CD14-positive monocyte (primary cell): ENCODE results near the gene EXOC3L4. TPM values are rescaled to one million over a fixed set of nuclear protein-coding genes. Genes with fewer than 3 reads are reported as not detected.

Source experiments
- DNase-seq, 3 donors: peaks; one replicate each; pipeline ENCODE4 v3.0.0-alpha.2; 2011 to 2022
- H2AFZ ChIP-seq: 2 replicates; pipeline ENCODE4 v1.6.0; 2012; ENCODE audit warnings: mild to moderate bottlenecking, low read depth, low read length, inconsistent platforms; ENCODE audit not compliant: insufficient read depth, poor library complexity, severe bottlenecking
- H3K27ac ChIP-seq, 2 donors: 1 replicate in 1 of 2; 2 replicates in 1 of 2; pipeline ENCODE4 v1.5.1; 2012 to 2013; ENCODE audit warnings: low read length in 2 of 2, control low read depth in 1 of 2, inconsistent platforms in 1 of 2, low read depth in 1 of 2, mild to moderate bottlenecking in 1 of 2
- H3K27me3 ChIP-seq, 2 donors: one replicate each; pipeline versions ENCODE4 v1.6.0 to v1.6.1; 2011 to 2013; ENCODE audit warnings: low read length in 2 of 2; ENCODE audit not compliant: control insufficient read depth in 2 of 2, insufficient read depth in 2 of 2
- H3K36me3 ChIP-seq, 2 donors: replicated peaks in 1 of 2; 1 replicate in 1 of 2; 2 replicates in 1 of 2; pipeline versions ENCODE4 v1.5.1 to v1.6.1; 2012 to 2013; ENCODE audit warnings: low read length in 2 of 2, control low read depth in 1 of 2, inconsistent platforms in 1 of 2, mild to moderate bottlenecking in 1 of 2; ENCODE audit not compliant: insufficient read depth in 2 of 2, control insufficient read depth in 1 of 2
- H3K4me1 ChIP-seq, 2 donors: 1 replicate in 1 of 2; 2 replicates in 1 of 2; pipeline versions ENCODE4 v1.5.1 to v1.6.1; 2012 to 2013; ENCODE audit warnings: low read length in 2 of 2, control low read depth in 1 of 2, inconsistent platforms in 1 of 2, mild to moderate bottlenecking in 1 of 2, moderate library complexity in 1 of 2; ENCODE audit not compliant: insufficient read depth in 2 of 2, control insufficient read depth in 1 of 2
- H3K4me2 ChIP-seq: replicated peaks from 2 replicates; pipeline ENCODE3; 2012; ENCODE audit warnings: low read length, moderate library complexity, mild to moderate bottlenecking; ENCODE audit not compliant: poor library complexity, severe bottlenecking; ENCODE audit errors: extremely low read depth
- H3K4me3 ChIP-seq, 3 experiments: fragments of 200-600 bp in 1 of 3; sonication (generic) in 1 of 3; replicated peaks in 1 of 3; 1 replicate in 2 of 3; 2 replicates in 1 of 3; pipeline ENCODE4 v1.5.1; 2011 to 2013; ENCODE audit warnings: low read length in 3 of 3, mild to moderate bottlenecking in 3 of 3, control low read depth in 2 of 3, low read depth in 2 of 3, inconsistent platforms in 1 of 3, moderate library complexity in 1 of 3
- H3K79me2 ChIP-seq: 2 replicates; pipeline ENCODE4 v1.6.0; 2012; ENCODE audit warnings: mild to moderate bottlenecking, control low read depth, inconsistent platforms, low read length, moderate library complexity; ENCODE audit not compliant: insufficient read depth
- H3K9ac ChIP-seq: 2 replicates; pipeline ENCODE4 v1.6.0; 2017; ENCODE audit warnings: low read length, mild to moderate bottlenecking; ENCODE audit not compliant: insufficient read depth, poor library complexity, severe bottlenecking
- H3K9me3 ChIP-seq, 2 donors: replicated peaks in 1 of 2; 1 replicate in 1 of 2; 2 replicates in 1 of 2; pipeline versions ENCODE4 v1.5.1 to v1.6.1; 2012 to 2013; ENCODE audit warnings: low read length in 2 of 2, control low read depth in 1 of 2; ENCODE audit not compliant: control insufficient read depth in 1 of 2, insufficient read depth in 1 of 2
- H4K20me1 ChIP-seq: 2 replicates; pipeline ENCODE4 v1.6.0; 2012; ENCODE audit warnings: mild to moderate bottlenecking, low read length, control low read depth, moderate library complexity; ENCODE audit not compliant: insufficient read depth
- H3K27ac Mint-ChIP-seq, 7 donors: one replicate each; pipeline ENCODE4 v1.8.0; 2020; ENCODE audit warnings: mild to moderate bottlenecking in 7 of 7, mixed read lengths in 7 of 7, moderate library complexity in 6 of 7, inconsistent platforms in 2 of 7
- H3K27me3 Mint-ChIP-seq, 3 donors: one replicate each; pipeline ENCODE4 v1.8.0; 2021 to 2022; ENCODE audit warnings: low read depth in 3 of 3, mild to moderate bottlenecking in 3 of 3, mixed read lengths in 3 of 3, moderate library complexity in 3 of 3, inconsistent platforms in 1 of 3
- H3K36me3 Mint-ChIP-seq, 2 donors: one replicate each; pipeline ENCODE4 v1.8.0; 2020; ENCODE audit warnings: mixed read lengths in 2 of 2, inconsistent platforms in 1 of 2, mild to moderate bottlenecking in 1 of 2
- H3K4me1 Mint-ChIP-seq: one replicate; pipeline ENCODE4 v1.8.0; 2020; ENCODE audit warnings: mild to moderate bottlenecking, mixed read lengths
- H3K4me3 Mint-ChIP-seq, 2 donors: one replicate each; pipeline ENCODE4 v1.8.0; 2020; ENCODE audit warnings: mild to moderate bottlenecking in 2 of 2, mixed read lengths in 2 of 2, moderate library complexity in 1 of 2
- H3K9me3 Mint-ChIP-seq, 7 donors: one replicate each; pipeline ENCODE4 v1.8.0; 2020 to 2022; ENCODE audit warnings: mixed read lengths in 7 of 7, mild to moderate bottlenecking in 6 of 7, moderate library complexity in 6 of 7, inconsistent platforms in 2 of 7
- WGBS: methylation state at CpG from one replicate; pipeline ENCODE4 v1.1.5; 2013; ENCODE audit warnings: missing lambda C conversion rate; ENCODE audit not compliant: insufficient coverage; 5-methylcytosine and 5-hydroxymethylcytosine counted together
- intact Hi-C, 2 donors: fragments of 100-400 bp; cut with micrococcal nuclease; formaldehyde crosslinking; loops; one replicate each; pipeline versions ENCODE4 v1.15.0 to v1.15.1; 2023
- polyA plus RNA-seq, 3 donors: library from polyadenylated mRNA; depleted of rRNA in 1 of 3; unstranded in 2 of 3; stranded (reverse) in 1 of 3; fragments of 300-500 nt in 2 of 3; fragments of >200 nt in 1 of 3; fragmentation: Illumina TruSeq in 2 of 3; gene quantifications; 1 replicate in 2 of 3; 2 replicates in 1 of 3; pipeline ENCODE4 v1.2.3, GENCODE V29; 2012 to 2021
- TF ChIP-seq, protein P1 (sequence below): fragments of 200-600 bp; IDR thresholded peaks from one replicate; pipeline ENCODE4 v1.8.0; 2022; ENCODE audit warnings: antibody characterized with exemption, mild to moderate bottlenecking

EXOC3L4 gene
- polyA plus RNA-seq, 3 donors: 0.17 TPM; not detected in 2

GRCh38 chr14:103124501-103125001, 30.0 kb downstream of the EXOC3L4 start:
- H3K4me2 ChIP-seq: peak overlapping the region; percentile 84
- H2AFZ ChIP-seq: no peak overlapping the region
- H4K20me1 ChIP-seq: peaks cover 60% of the 10 kb centered on the region
- peaks cover 37 to 50% of the 10 kb centered on the region in 2 donors for H3K36me3 Mint-ChIP-seq
- H3K9me3 Mint-ChIP-seq: peaks cover 0 to 2% (median 0%) of the 10 kb centered on the region in 7 donors
- WGBS: 86% methylated on average over 5 of the region's 5 CpGs
- H3K4me3 ChIP-seq: peak overlapping the region; percentile 70 to 95 (median 95)
- TF ChIP-seq, protein P1, sequence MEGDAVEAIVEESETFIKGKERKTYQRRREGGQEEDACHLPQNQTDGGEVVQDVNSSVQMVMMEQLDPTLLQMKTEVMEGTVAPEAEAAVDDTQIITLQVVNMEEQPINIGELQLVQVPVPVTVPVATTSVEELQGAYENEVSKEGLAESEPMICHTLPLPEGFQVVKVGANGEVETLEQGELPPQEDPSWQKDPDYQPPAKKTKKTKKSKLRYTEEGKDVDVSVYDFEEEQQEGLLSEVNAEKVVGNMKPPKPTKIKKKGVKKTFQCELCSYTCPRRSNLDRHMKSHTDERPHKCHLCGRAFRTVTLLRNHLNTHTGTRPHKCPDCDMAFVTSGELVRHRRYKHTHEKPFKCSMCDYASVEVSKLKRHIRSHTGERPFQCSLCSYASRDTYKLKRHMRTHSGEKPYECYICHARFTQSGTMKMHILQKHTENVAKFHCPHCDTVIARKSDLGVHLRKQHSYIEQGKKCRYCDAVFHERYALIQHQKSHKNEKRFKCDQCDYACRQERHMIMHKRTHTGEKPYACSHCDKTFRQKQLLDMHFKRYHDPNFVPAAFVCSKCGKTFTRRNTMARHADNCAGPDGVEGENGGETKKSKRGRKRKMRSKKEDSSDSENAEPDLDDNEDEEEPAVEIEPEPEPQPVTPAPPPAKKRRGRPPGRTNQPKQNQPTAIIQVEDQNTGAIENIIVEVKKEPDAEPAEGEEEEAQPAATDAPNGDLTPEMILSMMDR: no peak
- no peaks in the 10 kb centered on the region for H3K27me3 ChIP-seq
- H3K79me2 ChIP-seq: peaks cover 78% of the 10 kb centered on the region
- intact Hi-C loops: loop anchor here in 1 of 2 donors (1.0 kb wide), 1 partner anchor 19 kb away; no protein-coding TSS in a partner anchor
- H3K27ac ChIP-seq: peak overlapping the region; percentile 99
- H3K9me3 ChIP-seq: no peaks in the 10 kb centered on the region
- peaks cover 59% of the 10 kb centered on the region for H3K4me1 Mint-ChIP-seq
- peak overlapping the region; percentile 95 to 98 for H3K4me3 Mint-ChIP-seq
- H3K27me3 Mint-ChIP-seq: no peaks in the 10 kb centered on the region
- no peak for DNase-seq
- peak overlapping the region; percentile 95 for H3K9ac ChIP-seq
- peaks cover 66 to 86% of the 10 kb centered on the region in 2 donors for H3K4me1 ChIP-seq
- H3K27ac Mint-ChIP-seq: peak overlapping the region; percentile 86 to 96 (median 91)
- H3K36me3 ChIP-seq: peaks cover 40 to 45% of the 10 kb centered on the region in 2 donors

DNA sequence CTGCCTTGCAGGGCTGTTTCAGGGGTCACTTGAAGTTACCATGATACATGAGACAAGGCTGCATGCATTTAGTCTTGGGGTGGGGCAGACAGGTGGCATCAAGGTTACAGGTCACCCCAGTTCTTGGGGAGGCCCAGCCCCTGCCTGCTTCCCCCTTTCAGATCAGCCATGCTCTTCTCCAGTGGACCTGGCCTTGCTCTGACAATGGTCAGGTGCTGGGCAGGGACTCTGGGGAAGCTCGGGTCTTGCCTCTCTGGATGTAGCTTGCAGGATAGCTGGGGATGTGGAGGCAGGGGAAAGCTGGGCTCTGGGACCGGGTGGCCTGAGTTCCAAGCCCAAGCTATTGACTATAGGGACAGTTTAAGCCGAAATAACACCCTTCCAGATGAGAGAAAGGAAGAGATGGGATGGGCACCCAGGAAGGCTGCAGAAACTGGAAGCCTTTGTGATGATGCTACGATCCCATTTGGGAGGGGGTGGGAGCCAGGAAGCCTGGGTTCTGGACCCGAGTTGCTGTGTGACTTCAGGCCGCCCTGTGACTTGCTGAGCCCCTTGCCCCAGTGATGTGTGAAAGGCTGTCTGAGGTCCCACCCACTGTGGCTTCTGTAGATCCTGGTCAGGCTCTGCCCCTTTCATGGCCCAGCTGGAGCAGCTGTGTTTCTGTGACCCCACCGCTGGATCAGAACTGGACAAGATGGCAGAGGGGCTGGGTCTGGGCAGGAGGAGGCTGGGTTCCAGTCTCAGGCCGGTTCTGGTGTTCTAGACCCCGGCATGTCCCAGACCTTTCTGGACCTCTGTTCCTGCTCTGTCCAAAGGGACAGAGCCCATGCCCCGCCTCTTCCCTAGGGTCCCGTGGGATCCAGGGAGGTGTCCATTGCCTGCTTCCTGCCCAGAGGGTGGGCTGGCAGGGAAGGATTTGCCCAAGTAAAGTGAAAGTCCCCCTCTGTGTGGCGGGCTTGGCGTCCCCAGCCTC, 30.9 kb downstream of the EXOC3L4 start:
- WGBS: 96% methylated on average over 11 of the region's 13 CpGs
- H3K27ac ChIP-seq: peak overlapping the region in 1 of 2 donors; percentile 99
- no peaks in the 10 kb centered on the region for H3K9me3 ChIP-seq
- no peaks in the 10 kb centered on the region for H3K27me3 ChIP-seq
- H3K36me3 ChIP-seq: peaks cover 48 to 53% of the 10 kb centered on the region in 2 donors
- TF ChIP-seq, protein P1: no peak
- H3K79me2 ChIP-seq: peaks cover 78% of the 10 kb centered on the region
- Mint-ChIP-seq H3K4me3 (peak overlapping the region; percentile 95 to 98), H3K36me3 (peaks cover 46 to 58% of the 10 kb centered on the region in 2 donors), H3K27ac (peak overlapping the region; percentile 37 to 81 (median 69)), H3K4me1 (peaks cover 51% of the 10 kb centered on the region), H3K9me3 (peaks cover 0 to 2% (median 0%) of the 10 kb centered on the region in 7 donors), H3K27me3 (no peaks in the 10 kb centered on the region)
- H3K9ac ChIP-seq: peak overlapping the region; percentile 95
- no peak for DNase-seq
- intact Hi-C loops: no loop called here
- peaks cover 68% of the 10 kb centered on the region for H4K20me1 ChIP-seq
- peak overlapping the region; percentile 84 for H3K4me2 ChIP-seq
- no peak overlapping the region for H2AFZ ChIP-seq
- peak overlapping the region; percentile 70 to 95 (median 95) for H3K4me3 ChIP-seq
- H3K4me1 ChIP-seq: peaks cover 58 to 78% of the 10 kb centered on the region in 2 donors
